ENCODE results near the gene GALNTL6.

DNA sequence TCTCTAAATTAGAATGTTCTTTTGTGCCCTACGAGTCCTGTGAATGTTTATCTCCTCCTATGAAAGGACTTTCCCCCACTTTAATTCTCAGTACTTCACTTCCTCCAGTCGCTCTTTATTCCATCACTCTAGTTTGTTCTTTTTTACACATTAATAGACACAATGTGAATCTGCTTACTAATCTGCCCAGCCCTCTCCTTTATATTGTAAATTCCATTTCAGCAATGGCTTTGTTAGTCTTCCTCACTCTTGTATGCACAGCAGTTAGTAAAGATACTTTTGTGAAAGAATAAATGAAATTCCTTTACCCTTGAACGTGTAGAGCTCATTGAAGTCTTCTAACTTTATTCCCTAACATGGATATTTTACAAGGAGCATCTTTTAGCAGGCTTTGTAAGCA is 255.3 kb downstream of the GALNTL6 start:
- TF ChIP-seq, protein P1, sequence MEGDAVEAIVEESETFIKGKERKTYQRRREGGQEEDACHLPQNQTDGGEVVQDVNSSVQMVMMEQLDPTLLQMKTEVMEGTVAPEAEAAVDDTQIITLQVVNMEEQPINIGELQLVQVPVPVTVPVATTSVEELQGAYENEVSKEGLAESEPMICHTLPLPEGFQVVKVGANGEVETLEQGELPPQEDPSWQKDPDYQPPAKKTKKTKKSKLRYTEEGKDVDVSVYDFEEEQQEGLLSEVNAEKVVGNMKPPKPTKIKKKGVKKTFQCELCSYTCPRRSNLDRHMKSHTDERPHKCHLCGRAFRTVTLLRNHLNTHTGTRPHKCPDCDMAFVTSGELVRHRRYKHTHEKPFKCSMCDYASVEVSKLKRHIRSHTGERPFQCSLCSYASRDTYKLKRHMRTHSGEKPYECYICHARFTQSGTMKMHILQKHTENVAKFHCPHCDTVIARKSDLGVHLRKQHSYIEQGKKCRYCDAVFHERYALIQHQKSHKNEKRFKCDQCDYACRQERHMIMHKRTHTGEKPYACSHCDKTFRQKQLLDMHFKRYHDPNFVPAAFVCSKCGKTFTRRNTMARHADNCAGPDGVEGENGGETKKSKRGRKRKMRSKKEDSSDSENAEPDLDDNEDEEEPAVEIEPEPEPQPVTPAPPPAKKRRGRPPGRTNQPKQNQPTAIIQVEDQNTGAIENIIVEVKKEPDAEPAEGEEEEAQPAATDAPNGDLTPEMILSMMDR (conservative IDR thresholded peaks at IDR 0.05; ENCODE audit: low read length), result no peak
- TF ChIP-seq EZH2phosphoT487 (IDR thresholded peaks at IDR 0.05; ENCODE audit: borderline replicate concordance), result no peak
